Dedifferentiated amniotic fluid mesenchymal stem cell (primary cell): ENCODE data around the gene ACTL7B.
"Not testable (repeated sequence)": the region's sequence is repeated elsewhere in the genome, so short reads cannot be mapped to it uniquely, and the experiment has no call there.

ENCODE experiments used
- DNase-seq: peaks from one replicate; pipeline ENCODE4 v3.0.0-alpha.2; 2016; ENCODE audit errors: extremely low spot score

ACTL7B gene

GRCh38 chr9:108844391-108844790, 11.4 kb downstream of the ACTL7B start:
- DNase-seq: no peak

- DNase-seq: no peak
Measured at GRCh38 chr9:108842610-108843295, 13.0 kb downstream of the ACTL7B start.

- not testable (repeated sequence) for DNase-seq
Measured at GRCh38 chr9:108839561-108839960, 16.2 kb downstream of the ACTL7B start.

- no peak for DNase-seq
Measured at GRCh38 chr9:108838017-108838416, 17.8 kb downstream of the ACTL7B start.

GRCh38 chr9:108837530-108837929, 18.3 kb downstream of the ACTL7B start:
- no peak for DNase-seq

GRCh38 chr9:108836781-108837180, 19.0 kb downstream of the ACTL7B start:
- DNase-seq: peak; percentile 51

GRCh38 chr9:108836319-108836718, 19.5 kb downstream of the ACTL7B start:
- no peak for DNase-seq

- DNase-seq: no peak
Measured at GRCh38 chr9:108835831-108836230, 20.0 kb downstream of the ACTL7B start.

GRCh38 chr9:108834959-108835665, 20.7 kb downstream of the ACTL7B start:
- no peak for DNase-seq

- DNase-seq: no peak
Measured at GRCh38 chr9:108832179-108832500, 23.6 kb downstream of the ACTL7B start.

- DNase-seq: no peak
Measured at GRCh38 chr9:108831496-108832178, 24.1 kb downstream of the ACTL7B start.

GRCh38 chr9:108830272-108830671, 25.5 kb downstream of the ACTL7B start:
- DNase-seq: no peak

GRCh38 chr9:108823829-108824228, 32.0 kb downstream of the ACTL7B start:
- no peak for DNase-seq

GRCh38 chr9:108816037-108816436, 39.7 kb downstream of the ACTL7B start:
- no peak for DNase-seq

GRCh38 chr9:108815156-108815555, 40.6 kb downstream of the ACTL7B start:
- DNase-seq: no peak

GRCh38 chr9:108813951-108814601, 41.7 kb downstream of the ACTL7B start:
- DNase-seq: peak; percentile 71

- DNase-seq: no peak
Measured at GRCh38 chr9:108812396-108813025, 43.3 kb downstream of the ACTL7B start.

GRCh38 chr9:108811944-108812343, 43.8 kb downstream of the ACTL7B start:
- no peak for DNase-seq

GRCh38 chr9:108809269-108809668, 46.5 kb downstream of the ACTL7B start:
- no peak for DNase-seq
